Mucosa of descending colon (tissue), 3 donors: Measurements from ENCODE around the gene PCSK4. TPM values are rescaled to one million over a fixed set of nuclear protein-coding genes. Genes with fewer than 3 reads are reported as not detected.
"Not testable (repeated sequence)": the region's sequence is repeated elsewhere in the genome, so short reads cannot be mapped to it uniquely, and the experiment has no call there.

Experiments used
- ATAC-seq: fragments of 200-7000 bp; cut with Tn5 transposase; one replicate; pipeline ENCODE4 v1.9.1; 2020; ENCODE audit warnings: mild to moderate bottlenecking, moderate library complexity
- DNase-seq, 3 donors: peaks; one replicate each; pipeline ENCODE4 v3.0.0-alpha.2; 2020
- H3K36me3 ChIP-seq: fragments of 200-600 bp; one replicate; pipeline ENCODE4 v1.8.0; 2021; ENCODE audit warnings: low read depth, mild to moderate bottlenecking
- H3K4me1 ChIP-seq: fragments of 200-600 bp; one replicate; pipeline ENCODE4 v1.8.0; 2021; ENCODE audit warnings: low read depth, mild to moderate bottlenecking
- H3K4me3 ChIP-seq: fragments of 200-600 bp; one replicate; pipeline ENCODE4 v1.8.0; 2021; ENCODE audit warnings: mild to moderate bottlenecking
- H3K9me3 ChIP-seq: fragments of 200-600 bp; one replicate; pipeline ENCODE4 v1.8.0; 2021; ENCODE audit warnings: mild to moderate bottlenecking
- intact Hi-C, 2 donors: fragments of 100-400 bp; cut with DNase I in 1 of 2; cut with micrococcal nuclease in 1 of 2; formaldehyde crosslinking; loops; one replicate each; pipeline versions ENCODE4 v1.11.0 to v1.11.1; 2022; cut with DNase I, micrococcal nuclease
- long read RNA-seq, 2 donors: library from polyadenylated mRNA; unstranded; transcript quantifications; one replicate each; pipeline ENCODE4 v2.0.0, GENCODE V29; 2019 to 2021
- total RNA-seq, 3 donors: library from RNA; stranded (reverse); fragmentation: NEBNext Ultra II Directional in 2 of 3; extraction: Animal tissue kit (Norgen Biotek cat#: 25700) in 2 of 3; gene quantifications; one replicate each; pipeline versions ENCODE4 v1.2.1 to v1.2.4, GENCODE V29; 2021 to 2023
- TF ChIP-seq, protein P1 (sequence below): fragments of 200-600 bp; IDR thresholded peaks from one replicate; pipeline ENCODE4 v1.8.0; 2022; ENCODE audit warnings: antibody characterized with exemption, mild to moderate bottlenecking
- donor health status: DM: no; HTN: no; CAD: no; lungs with moderate emphysema.
- donor health status: DM: no; HTN: no; CAD: no.
- donor health status: DM: no; HTN: yes; CAD: no.

Gene PCSK4
- total RNA-seq, result 1 to 10 TPM; 3.3 to 7.5 (median 4.9) TPM
- long read RNA-seq, donor 1, partial matches to known transcripts, result 0 of 5 reads
- long read RNA-seq, donor 1, other reads (novel, unspliced or antisense), result 5 of 5 reads
- long read RNA-seq, donor 2, partial matches to known transcripts, result 1 of 2 reads
- long read RNA-seq, donor 2, other reads (novel, unspliced or antisense), result 1 of 2 reads

DNA sequence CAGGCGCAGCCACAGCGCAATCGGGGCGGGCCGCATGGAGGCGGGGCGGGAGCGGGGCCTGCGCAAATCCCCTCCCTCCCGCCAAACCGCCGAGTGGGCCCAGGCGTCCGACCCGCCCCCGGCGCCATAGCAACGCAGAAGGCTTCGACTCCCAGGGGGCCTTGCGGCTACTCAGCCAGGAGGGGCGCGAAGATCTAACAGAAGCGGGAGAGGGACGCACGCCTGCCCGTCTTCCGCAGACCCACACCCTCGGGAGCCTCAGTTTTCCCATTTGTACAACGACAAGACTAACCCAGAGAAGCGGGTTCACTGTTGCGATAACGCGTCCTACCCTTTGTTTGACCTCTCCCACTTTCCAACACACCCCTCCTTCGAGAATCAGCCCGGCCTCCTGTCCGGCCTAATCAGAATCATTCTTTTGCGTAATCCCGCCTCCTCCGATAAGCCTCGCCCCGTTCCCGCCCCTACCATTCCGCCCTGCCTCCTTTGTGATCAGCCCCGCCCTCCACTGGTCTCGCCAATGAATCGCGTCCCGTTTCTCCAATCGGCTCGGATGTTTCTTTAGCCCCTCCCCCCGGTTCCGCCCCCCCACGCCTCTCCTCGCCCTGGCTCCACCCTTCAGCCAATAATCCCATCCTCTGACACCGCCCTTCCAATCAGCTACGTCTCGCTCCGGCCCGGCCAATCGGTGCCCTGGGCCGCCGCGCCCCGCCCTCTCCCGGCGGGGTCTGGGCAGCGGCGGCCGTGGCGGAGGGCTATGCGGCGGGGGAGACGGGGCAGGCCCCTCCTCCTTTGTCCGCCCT lies at the start of gene PCSK4:
Gene PCSK4, minus strand, starts transcription at position 40 of the 803 bp plus-strand sequence. Its CDS starts 4 bp downstream, at position 36.
- Histone ChIP-seq H3K4me3 (peak within 1 kb of the TSS; percentile 19), H3K36me3 (no peaks in the 10 kb centered on the region), H3K4me1 (peaks cover 10% of the 10 kb centered on the region), H3K9me3 (no peaks in the 10 kb centered on the region)
- intact Hi-C loops, result no loop called here
- peak; percentile 99 for DNase-seq
- ATAC-seq, result peak; percentile 90
- TF ChIP-seq, protein P1, sequence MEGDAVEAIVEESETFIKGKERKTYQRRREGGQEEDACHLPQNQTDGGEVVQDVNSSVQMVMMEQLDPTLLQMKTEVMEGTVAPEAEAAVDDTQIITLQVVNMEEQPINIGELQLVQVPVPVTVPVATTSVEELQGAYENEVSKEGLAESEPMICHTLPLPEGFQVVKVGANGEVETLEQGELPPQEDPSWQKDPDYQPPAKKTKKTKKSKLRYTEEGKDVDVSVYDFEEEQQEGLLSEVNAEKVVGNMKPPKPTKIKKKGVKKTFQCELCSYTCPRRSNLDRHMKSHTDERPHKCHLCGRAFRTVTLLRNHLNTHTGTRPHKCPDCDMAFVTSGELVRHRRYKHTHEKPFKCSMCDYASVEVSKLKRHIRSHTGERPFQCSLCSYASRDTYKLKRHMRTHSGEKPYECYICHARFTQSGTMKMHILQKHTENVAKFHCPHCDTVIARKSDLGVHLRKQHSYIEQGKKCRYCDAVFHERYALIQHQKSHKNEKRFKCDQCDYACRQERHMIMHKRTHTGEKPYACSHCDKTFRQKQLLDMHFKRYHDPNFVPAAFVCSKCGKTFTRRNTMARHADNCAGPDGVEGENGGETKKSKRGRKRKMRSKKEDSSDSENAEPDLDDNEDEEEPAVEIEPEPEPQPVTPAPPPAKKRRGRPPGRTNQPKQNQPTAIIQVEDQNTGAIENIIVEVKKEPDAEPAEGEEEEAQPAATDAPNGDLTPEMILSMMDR, result no peak

DNA sequence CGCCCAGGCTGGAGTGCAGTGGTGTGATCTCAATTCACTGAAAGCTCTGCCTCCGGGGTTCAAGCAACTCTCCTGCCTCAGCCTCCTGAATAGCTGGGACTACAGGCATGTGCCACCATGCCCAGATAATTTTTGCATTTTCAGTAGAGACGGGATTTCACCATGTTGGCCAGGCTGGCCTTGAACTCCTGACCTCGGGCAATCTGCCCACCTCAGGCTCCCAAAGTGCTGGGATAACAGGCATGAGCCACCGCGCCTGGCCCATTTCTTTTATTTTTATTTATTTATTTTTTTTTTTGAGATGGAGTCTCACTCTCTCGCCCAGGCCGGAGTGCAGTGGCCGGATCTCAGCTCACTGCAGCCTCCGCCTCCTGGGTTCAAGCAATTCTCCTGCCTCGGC lies 49.6 kb upstream of the PCSK4 start:
- H3K4me3 ChIP-seq, ATAC-seq, DNase-seq, H3K4me1 ChIP-seq, intact Hi-C loops, H3K36me3 ChIP-seq, H3K9me3 ChIP-seq: not testable (repeated sequence)

DNA sequence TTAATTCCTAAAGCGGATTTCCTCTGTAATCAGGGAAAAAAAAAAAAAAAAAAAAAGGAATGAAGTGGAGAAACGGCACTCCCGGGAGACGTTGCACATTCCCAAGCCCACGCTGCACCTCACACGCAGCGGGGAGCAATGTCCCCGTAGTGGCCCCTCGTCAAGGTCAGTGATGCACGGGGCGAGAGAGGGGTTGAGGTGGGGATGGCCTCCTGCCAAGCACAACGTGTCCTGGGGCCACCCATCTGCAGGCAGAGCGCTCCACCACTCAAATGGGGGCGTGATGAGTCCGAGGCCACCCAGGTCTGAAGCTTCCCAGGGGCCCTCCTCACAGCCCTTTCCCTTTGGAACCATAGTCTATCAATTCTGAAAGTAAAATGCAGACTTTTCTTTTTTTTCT lies 48.8 kb upstream of the PCSK4 start:
- intact Hi-C loops, result no loop called here
- Histone ChIP-seq H3K36me3 (no peaks in the 10 kb centered on the region), H3K4me3 (no peak overlapping the region), H3K9me3 (no peaks in the 10 kb centered on the region), H3K4me1 (no peaks in the 10 kb centered on the region)
- TF ChIP-seq, protein P1, result no peak
- DNase-seq, result no peak
- ATAC-seq, result no peak

DNA sequence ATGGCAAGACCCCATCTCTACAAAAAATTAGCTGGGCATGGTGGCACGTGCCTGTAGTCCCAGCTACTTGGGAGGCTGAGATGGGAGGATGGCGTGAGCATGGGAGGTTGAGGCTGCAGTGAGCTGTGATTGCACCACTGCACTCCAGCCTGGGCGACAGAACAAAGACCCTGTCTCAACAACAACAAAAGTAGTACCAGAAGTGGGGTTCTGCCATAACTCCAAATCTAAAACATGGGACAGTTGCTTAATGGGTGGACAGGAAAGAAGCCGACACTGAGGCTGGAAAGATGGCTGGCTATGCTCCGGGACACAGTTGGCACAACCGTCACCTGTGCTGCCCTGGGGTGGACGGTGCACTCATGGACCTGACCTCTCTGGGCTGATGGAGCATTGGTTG lies 45.5 kb upstream of the PCSK4 start:
- intact Hi-C loops, H3K4me1 ChIP-seq, H3K9me3 ChIP-seq, H3K4me3 ChIP-seq, H3K36me3 ChIP-seq, DNase-seq, ATAC-seq: not testable (repeated sequence)

DNA sequence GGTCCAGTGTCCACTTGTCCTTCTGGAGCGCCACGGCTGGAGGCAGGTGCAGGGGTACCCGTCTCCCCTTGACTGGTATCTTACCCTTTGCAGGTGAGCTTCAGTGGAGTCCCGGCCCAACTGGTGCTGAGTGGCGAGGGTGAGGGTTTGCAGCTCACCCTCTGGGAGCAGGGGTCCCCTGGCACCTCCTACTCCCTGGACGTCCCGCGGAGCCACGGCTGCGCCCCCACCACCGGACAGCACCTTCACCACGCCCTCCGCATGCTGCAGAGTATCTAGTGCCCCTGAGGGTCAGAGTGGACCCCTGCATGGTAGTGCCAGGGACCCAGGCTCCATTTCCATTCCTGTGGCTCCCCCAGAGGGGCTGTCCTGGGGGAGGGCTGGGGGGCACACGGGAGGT lies 44.8 kb upstream of the PCSK4 start:
- ATAC-seq, result no peak
- TF ChIP-seq, protein P1, result no peak

DNA sequence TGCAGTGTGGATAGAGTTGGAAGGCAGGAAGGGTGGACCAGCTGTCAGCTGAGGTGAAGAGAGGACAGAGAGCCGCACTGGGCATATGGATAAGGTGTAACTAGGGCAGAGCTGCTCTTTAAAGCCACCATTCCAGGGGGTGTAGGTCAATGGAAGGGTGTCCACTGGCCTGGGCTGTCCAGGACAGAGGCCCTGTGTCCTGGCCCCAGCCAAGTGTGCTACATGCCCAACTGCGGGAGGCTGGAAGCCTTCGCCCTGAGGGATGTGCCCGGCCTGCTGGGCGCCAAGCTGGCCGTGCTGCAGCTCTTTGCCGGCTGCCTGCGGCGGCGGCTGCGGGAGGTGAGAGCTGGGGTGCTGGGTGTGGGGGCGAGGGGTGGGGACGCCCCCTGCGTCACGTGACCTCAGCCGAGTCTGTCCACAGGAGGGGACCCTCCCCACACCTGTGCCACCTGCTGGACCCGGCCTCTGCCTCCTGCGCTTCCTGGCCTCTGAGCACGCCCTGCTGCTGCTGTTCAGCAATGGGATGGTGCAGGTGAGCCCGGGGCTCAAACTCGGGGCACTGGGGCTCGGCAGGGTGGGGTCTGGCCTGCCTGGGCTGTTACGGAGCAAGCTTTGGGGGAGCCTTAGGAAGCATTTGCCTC lies 43.5 kb upstream of the PCSK4 start:
- H3K9me3 ChIP-seq, result no peaks in the 10 kb centered on the region
- ATAC-seq (no peak), DNase-seq (no peak)
- no peaks in the 10 kb centered on the region for H3K36me3 ChIP-seq
- intact Hi-C loops, result no loop called here
- TF ChIP-seq, protein P1, result no peak
- no peaks in the 10 kb centered on the region for H3K4me1 ChIP-seq
- no peak overlapping the region for H3K4me3 ChIP-seq

More for the DNA sequence above, 44.8 kb upstream of the PCSK4 start:
- Histone ChIP-seq H3K4me3 (no peak overlapping the region), H3K36me3 (no peaks in the 10 kb centered on the region), H3K4me1 (no peaks in the 10 kb centered on the region), H3K9me3 (no peaks in the 10 kb centered on the region)
- DNase-seq, result no peak
- intact Hi-C loops, result no loop called here
